Pulmonary artery endothelial cell (primary cell): ENCODE measurements around the gene EEF1E1. TPM values are rescaled to one million over a fixed set of nuclear protein-coding genes. Genes with fewer than 3 reads are reported as not detected.

ENCODE experiments used
- DNase-seq: peaks from one replicate; pipeline ENCODE4 v3.0.0-alpha.2; 2011; ENCODE audit warnings: low read depth, low spot score
- total RNA-seq: library from RNA; depleted of rRNA; stranded (reverse); fragments of >200 nt; gene quantifications from 2 replicates; pipeline ENCODE4 v1.2.3, GENCODE V29; 2014

The EEF1E1 gene
- total RNA-seq, 1 donor from 2014 or later = 76.2 TPM

- DNase-seq = no peak
Observed at GRCh38 chr6:8087870-8088754, 14.2 kb downstream of the EEF1E1 start.

GRCh38 chr6:8086755-8087306 lies 15.5 kb downstream of the EEF1E1 start:
- DNase-seq = no peak

- DNase-seq = peak; percentile 74
Observed at GRCh38 chr6:8085053-8085511, 17.3 kb downstream of the EEF1E1 start.

- no peak for DNase-seq
Observed at GRCh38 chr6:8084586-8084985, 17.8 kb downstream of the EEF1E1 start.

- DNase-seq = peak; percentile 81
Observed at GRCh38 chr6:8082954-8083858, 19.1 kb downstream of the EEF1E1 start.

GRCh38 chr6:8082572-8082953 lies 19.8 kb downstream of the EEF1E1 start:
- DNase-seq = no peak

GRCh38 chr6:8080362-8081151 lies 21.8 kb downstream of the EEF1E1 start:
- no peak for DNase-seq

- no peak for DNase-seq
Observed at GRCh38 chr6:8079126-8079525, 23.2 kb downstream of the EEF1E1 start.

- DNase-seq = no peak
Observed at GRCh38 chr6:8077991-8078390, 24.4 kb downstream of the EEF1E1 start.

- DNase-seq = no peak
Observed at GRCh38 chr6:8075704-8076103, 26.6 kb downstream of the EEF1E1 start.

- no peak for DNase-seq
Observed at GRCh38 chr6:8075185-8075584, 27.2 kb downstream of the EEF1E1 start.

- DNase-seq = no peak
Observed at GRCh38 chr6:8074213-8074612, 28.1 kb downstream of the EEF1E1 start.

- no peak for DNase-seq
Observed at GRCh38 chr6:8073758-8074157, 28.6 kb downstream of the EEF1E1 start.

GRCh38 chr6:8070718-8071117 lies 31.6 kb downstream of the EEF1E1 start:
- no peak for DNase-seq

- DNase-seq = no peak
Observed at GRCh38 chr6:8069631-8070284, 32.6 kb downstream of the EEF1E1 start.

GRCh38 chr6:8069151-8069550 lies 33.2 kb downstream of the EEF1E1 start:
- no peak for DNase-seq

- no peak for DNase-seq
Observed at GRCh38 chr6:8066108-8066507, 36.2 kb downstream of the EEF1E1 start.

- no peak for DNase-seq
Observed at GRCh38 chr6:8065519-8065911, 36.8 kb downstream of the EEF1E1 start.

GRCh38 chr6:8064638-8065518 lies 37.5 kb downstream of the EEF1E1 start:
- DNase-seq = no peak
